Stimulated activated CD4-positive, alpha-beta T cell treated with anti-CD3 and anti-CD28 coated beads, TNF-alpha, amount 100 ng/mL, for 48 hours (primary cell): Measurements from ENCODE around the gene RIMS4.

Experiments used
- DNase-seq, 3 donors: peaks; one replicate each; pipeline ENCODE4 v3.0.0-alpha.2; 2020; ENCODE audit warnings: low read depth in 3 of 3

Gene RIMS4

DNA sequence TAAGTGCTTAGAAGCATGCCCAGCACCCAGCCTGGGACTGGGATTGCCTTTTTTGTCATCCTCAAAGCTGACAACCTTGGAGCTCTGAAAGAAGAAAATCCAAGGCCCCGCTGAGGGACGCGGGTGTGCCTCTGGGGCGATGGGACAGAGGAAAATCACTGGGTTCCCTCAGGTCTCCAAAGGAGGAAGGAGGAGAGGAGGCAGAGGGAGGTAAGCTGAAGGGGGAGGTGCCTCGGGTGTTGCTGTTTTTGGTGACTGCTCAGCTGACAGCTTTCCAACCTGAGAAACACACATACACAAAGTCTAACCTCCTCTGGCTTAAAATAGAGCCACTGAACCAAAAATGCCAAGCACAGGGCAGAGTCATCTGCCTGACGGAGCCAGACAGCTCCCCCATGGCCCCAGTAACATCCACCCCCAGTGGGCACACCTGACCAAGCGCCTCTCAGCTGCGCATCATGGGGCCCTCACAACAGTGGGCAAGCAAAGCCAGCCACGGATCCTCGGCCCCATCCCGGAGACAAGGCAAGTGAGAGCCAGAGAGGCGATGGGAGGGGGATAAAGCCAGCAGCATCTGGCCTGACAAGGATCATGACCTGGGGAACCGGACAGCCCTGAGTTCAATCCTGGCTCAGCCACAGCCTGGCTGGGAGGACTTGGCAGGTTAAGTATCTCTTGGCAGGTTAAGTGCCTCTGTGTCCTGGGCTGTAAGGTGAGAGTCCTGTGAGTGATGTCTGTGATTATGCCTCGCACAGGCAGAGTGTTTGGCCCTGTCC lies 67.9 kb downstream of the RIMS4 start:
- no peak for DNase-seq

DNA sequence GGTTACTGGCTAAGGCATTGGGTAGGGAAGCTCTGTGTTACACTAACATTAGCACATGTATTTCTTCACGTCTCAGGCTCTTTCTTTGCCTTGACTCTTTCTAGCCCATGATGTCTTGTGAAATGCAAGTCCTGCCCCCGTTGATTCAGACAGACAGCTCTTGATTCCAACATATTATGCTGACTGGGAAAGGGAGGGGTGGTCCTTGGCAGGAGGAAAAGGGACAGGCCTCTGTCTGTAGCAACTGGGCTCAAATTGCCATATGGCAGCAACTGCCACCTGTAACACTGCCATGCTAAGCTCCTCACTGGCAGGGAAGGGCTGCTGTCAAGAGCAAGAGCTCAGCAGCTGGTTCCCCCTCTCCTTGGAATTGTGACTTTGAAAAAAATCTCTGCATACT lies 70.4 kb downstream of the RIMS4 start:
- no peak for DNase-seq

DNA sequence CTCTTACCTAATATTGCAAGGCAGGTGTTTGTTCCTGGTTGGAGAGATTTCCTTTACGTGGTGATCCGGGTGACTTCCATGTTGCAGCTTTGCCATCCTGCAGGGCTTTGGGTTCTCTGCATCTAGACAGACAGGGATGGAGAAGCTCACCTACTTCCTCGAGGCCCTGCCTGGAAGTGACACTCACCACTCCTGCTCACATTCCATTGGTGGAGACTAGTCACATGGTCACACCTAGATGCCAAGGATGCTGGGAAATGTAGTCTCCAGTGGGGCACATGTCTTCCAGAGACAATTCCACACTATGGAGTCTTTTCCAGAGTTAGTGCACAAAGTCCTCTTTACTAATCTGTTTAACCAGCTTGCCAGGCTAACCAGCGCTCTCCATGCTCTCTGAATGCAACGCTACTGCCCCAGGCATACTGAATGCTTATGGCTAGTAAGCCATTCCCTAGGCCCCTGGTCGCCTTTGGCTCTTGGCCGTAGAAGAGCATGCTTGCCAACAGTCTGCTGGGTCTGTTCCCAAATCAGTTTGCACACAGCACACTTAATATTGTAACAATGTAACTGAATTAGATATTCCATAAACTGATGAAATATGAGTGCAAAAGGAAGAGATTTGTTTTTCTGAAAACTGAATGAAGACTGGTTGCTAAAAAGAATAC lies 71.4 kb downstream of the RIMS4 start:
- peak; percentile 20 to 53 (median 30) for DNase-seq

DNA sequence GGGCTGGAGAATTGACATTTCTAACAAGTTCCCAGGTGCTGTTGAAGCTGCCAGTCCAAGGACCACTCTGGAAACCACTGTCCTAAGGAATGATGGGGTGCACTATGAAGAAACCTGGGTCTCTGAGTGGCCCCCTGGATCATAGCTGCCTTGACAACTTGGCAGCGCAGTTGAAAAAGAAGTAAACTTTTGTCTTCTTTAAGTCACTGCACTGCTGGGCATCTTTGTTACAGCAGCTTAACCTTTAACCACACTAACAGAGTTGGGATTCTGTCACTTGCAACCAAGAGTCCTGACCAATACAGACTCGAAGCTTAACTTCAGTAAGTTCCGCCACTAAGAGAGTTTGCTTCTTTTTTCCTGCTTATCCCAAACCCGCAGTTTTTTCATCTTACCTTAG lies 73.2 kb downstream of the RIMS4 start:
- no peak for DNase-seq

DNA sequence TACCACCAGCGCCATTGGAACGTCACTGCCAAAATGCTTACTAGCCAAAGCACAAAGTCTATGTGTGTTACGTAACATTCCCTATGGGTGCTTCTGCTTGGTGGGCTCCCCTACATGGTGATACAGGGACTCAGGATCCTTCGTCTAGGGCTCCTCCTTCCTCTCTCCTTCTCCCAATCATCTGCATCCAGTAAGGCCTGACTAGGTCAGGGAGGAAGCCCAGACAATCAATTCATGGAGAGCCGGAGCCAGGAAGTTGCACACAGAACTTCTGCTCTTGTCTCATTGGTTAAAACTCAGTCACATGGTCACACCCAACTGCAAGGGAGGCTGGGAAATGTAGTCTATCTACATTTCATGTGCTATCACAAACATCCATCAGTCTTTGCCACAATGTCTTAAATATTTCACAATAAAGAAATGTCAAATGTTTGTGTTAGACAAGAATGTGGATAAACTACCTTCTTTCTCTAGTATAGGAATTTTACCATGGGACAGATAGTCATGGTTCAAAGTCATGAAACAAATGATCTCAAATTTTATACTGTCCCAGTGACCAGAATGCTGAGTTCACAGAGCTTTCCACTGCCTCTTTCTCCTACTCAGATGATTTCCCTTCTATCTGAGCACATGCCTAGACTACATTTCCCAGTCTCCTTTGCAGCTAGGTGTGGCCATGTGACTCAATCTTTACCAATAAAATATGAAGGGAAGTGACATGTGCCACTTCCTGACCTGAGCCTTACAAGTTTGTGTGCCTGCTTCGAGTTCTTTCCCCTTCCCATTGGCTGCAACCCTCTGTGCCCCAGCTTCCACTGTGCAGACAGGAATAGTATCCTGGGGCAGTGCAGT lies 74.0 kb downstream of the RIMS4 start:
- DNase-seq = no peak

DNA sequence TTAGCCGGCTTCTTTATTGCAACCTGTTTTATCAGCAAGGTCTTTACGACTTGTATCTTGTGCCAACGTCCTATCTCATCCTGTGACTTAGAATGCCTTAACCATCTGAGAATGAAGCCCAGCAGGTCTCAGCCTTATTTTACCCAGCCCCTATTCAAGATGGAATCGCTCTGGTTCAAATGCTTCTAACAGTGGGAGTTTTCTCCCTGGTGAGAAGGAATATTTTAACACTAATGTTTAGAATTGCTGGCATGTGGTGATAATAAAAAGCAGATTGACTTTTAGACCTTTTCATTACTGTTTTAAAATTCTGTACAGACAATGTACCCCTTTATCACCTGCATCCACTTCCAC lies 74.6 kb downstream of the RIMS4 start:
- no peak for DNase-seq

DNA sequence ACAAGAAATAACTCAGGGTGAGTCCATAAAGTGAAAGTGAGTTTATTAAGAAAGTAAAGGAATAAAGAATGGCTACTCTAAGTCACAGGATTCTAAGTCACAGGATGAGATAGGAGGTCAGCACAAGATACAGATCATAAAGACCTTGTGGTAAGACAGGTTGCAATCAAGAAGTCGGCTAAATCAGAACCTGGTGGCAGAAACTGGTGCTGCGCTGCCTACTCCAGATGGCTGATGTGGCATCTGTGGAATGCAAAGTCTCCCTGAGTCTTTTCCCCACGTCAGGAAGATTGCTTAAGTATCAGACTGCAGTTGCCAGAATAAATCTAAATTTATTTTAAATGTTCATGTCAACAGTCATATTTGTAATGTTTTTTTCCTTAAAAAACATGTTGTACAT lies 75.4 kb downstream of the RIMS4 start:
- no peak for DNase-seq

DNA sequence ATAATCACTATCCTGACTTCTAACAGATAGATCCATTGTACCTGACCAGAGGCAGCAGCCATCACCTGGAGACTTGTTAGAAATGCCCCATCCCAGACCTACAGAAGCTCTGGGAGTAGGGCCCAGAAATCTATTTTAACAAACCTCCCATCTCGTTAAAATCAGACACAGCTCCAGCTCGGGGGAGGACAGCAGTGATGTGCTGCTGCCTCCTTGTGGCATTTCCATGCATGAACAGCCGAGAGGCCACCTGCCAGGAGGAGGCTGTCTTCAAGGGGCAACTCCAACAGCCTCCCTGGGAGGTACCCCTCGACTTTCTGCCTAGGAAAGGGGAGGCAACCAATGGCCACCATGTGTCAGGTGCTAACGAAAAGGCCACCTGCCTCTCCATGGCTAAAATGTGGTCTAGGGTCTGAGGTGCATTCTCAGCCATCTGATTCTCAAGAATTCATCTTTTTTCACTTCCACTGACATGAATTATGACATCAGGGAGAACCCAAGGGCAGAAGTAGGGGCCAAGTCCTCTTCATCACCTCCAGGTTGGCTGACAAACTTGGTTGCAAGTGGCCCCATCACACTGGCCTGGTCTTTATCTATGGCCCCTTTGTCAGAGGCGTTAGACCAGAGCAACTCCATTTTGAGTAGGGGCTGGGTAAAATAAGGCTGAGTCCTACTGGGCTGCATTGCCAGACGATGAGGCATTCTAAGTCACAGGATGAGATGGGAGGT lies 76.8 kb downstream of the RIMS4 start:
- DNase-seq = peak; percentile 32 to 51 (median 39)

DNA sequence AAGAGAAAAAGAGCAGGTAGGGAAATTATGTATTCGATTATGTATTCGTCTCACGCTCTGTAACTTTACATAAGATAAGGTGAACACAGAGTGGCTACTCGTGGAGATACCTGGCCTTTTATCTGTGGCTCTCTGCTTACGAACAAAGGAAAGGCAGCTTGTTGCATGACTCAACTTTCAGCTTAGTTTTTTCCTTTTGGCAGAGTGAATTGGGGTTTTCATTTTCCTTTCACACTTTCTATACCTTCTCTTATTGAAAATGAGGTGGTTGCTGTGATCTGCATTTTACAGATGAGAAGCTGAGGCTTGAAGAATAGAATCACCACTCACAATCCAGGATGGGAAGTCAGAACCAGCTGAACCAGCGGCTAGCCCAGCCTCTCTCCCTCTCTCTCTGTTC lies 78.0 kb downstream of the RIMS4 start:
- DNase-seq = no peak

DNA sequence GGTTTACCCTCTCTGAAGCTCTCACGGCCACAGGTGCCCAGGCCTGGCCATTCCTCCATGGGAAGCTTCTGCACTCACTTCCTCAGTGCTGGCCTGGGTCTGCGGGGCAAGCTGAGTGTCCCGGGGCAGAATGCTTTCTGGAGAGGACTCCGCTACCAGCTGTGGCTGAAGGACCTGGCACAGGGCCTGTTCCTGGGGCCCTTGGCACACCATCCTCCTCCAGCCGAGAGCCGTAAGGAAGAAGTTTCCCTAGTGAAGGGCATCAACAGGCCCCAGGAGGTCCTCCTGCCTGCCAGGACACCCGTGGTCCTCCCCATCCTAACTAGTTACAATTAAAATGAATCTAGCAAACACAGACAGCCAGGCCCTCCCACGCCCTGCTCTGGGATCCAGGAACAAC lies 78.7 kb downstream of the RIMS4 start:
- no peak for DNase-seq

DNA sequence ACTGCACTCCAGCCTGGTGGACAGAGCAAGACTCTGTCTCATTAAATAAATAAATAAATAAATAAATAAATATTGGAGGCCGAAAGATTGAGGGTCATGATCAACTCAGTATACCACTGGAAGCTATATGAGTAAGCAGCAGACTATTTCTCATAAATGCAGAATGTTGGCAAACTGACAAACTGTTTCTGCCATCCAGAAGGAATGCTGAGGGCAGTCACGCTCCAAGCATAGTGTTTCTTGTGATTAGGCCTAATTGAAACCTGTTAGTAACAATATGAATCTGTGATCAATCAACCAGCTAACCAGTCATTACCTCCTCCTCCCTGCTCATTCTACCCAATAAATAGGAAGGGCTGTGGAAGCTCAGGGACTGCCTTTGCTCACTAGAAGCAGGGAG lies 79.9 kb downstream of the RIMS4 start:
- no peak for DNase-seq

DNA sequence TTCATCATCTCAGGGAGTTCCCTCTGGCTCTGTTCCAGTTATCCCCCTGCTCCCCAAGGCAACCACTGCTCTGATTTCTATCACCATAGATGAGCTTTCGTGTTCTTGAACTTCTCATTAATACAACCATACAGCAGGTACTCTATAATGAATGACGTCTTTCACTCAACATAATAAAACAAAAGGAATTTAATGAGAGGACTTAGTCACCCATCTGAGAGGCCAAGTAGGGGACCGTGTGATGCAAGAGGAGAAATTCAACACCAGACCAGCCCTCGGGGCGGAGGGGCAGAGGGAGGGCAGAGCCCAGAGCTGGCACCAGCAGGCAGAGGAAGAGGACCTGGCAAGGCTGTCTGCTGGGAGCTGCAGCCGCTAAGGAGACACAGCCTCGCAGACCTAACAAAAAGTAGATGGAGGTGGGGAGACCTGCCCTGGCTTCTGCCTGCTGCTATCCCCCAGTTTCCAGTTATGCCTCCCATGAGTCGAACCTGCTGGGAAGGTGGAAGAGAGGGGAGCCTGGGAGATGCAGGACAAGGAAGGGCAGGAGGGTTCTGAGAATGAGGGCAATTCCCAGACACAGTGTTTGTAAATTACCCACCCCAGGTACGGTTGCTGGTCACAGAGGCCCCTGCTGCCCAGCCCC lies 81.4 kb downstream of the RIMS4 start:
- no peak for DNase-seq

DNA sequence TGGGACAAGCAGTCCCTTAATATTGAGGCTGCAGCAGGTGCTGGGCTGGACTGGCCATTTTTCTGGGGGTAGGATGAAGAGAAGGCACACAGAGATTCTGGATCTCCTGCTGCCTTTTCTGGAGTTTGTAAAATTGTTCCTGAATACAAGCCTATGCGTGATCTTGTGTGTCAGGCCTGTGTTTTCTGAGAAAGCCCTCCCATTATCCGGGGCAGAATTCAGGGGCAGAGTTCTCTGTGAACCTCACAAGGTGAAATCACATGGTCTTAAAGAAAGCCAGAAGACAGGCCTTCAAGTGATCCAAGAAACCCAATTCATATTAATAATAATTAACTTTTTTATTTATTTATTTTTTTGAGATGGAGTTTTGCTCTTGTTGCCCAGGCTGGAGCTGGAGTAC lies 82.7 kb downstream of the RIMS4 start:
- DNase-seq = no peak

DNA sequence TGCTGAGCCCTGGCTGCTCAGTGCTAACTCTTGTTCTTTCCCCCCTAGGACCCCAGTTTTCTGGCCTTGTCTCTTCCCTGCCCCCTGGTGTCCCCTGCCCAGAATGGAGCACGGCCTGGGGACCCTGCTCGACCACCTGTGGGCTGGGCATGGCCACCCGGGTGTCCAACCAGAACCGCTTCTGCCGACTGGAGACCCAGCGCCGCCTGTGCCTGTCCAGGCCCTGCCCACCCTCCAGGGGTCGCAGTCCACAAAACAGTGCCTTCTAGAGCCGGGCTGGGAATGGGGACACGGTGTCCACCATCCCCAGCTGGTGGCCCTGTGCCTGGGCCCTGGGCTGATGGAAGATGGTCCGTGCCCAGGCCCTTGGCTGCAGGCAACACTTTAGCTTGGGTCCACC lies 83.3 kb downstream of the RIMS4 start:
- no peak for DNase-seq

DNA sequence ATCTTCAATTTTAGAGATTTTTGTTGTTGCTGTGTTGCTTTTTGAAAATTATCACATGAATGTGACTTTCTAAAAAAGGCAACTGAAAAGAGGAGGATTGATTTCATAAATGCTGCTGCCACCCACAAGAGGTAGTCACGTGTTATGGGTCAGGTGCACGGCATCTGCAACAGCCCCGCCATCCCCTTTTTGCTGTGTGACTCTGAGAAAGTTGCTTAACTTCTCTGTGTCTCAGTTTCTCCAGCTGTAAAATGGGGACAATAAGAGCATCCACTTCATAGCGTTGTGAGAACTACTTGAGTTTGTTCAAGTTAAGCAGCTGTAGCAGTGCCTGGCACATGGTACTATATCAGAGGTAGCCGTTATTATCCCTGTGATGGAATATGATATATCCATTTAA lies 84.5 kb downstream of the RIMS4 start:
- no peak for DNase-seq

DNA sequence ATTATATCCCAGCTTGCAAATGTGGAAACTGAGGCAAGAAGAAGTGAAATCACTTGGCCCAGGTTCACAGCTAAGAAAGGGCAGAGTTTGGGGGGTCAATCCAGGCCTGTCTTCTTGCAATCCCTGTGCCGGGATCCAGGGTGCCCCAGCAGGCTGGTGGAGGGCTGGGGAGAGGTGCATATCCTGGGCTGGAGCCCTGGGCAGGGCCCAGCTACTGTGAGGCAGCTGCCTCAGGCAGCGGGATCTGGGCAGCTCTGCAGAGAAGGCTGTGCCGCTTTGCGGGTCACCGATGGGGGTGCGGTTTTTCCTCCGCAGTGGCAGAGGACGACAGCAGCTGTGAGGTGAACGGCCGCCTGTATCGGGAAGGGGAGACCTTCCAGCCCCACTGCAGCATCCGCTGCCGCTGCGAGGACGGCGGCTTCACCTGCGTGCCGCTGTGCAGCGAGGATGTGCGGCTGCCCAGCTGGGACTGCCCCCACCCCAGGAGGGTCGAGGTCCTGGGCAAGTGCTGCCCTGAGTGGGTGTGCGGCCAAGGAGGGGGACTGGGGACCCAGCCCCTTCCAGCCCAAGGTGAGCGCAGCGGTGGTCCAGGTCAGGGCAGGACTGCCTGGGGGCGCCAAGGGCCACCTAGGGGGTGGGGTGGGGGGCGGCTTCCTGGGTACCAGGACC lies 85.8 kb downstream of the RIMS4 start:
- no peak for DNase-seq

DNA sequence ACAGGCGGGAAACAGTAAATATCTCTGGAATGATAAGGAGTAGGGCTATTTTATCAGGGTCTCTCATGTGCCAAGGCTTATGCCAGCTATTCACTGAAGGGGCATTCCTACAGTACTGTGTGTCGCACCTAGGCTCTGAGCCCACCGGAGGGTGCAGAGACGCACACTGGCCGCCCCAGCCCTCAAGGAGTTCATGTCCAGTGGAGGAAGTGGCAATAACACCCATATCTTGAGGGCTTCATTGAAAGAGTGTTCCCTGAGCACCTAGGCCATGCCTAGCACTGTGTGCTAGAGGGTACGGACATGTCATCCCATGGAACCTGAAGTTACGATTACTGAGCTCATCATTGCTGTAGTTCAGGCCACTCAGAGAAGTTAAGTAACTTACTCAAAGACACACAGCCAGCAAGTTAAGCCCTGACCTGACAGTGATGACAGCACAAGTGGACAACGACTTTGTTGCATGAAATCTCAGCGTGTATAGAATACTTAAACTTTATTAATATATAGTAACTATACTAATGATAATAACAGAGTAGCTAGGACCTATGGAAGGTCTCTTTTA lies 86.5 kb downstream of the RIMS4 start:
- DNase-seq = no peak

DNA sequence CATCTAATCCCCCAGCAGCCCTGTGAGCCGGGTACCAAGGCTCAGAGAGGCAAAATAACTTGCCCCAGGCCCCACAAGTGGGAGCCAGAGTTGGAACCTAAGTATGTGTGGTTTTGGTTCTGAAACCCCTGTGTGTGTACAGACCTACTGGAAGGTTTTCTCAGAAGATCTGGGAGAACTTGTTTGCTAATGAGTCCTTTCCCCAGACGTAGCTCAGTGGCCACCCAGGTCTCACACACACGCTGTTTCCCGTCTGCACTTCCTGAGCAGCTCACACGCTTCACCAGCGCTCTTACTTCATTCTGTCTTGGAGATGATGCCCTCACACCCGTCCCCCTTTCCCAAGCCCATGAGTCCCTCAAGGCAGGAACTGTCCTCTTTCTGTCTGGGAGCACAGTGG lies 87.0 kb downstream of the RIMS4 start:
- DNase-seq = no peak

DNA sequence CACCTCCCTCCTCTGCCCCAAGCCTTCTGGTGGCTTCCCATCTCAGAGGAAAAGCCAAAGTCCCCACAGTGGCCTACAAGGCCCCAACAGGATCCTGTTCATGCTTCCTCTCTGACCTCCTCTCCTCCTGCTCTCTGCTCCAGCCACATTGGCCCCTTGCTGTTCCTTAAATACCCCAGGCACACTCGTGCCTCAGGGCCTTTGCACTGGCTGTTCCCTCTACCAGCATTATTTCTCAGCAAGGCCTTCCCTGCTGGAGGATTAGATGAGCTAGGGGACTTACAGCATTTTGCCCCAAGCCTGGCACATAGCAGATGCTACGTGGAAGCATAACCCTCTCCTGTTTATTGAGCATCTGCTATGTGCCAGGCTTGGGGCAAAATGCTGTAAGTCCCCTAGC lies 87.4 kb downstream of the RIMS4 start:
- DNase-seq = no peak

DNA sequence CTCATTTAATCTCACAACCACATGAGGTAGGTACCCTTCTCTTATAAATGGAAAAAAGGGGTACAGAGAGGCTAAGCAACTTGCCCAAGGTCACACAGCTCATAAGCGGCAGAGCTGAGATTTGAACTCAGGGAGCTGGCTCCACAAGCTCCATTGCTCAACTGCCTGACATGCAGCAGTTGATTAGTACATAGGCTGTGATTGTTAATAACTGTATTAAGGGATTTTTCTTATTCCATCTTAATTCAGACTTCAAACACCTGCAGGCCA lies 88.6 kb downstream of the RIMS4 start:
- no peak for DNase-seq
